A549 (cell line): ENCODE measurements around the gene MGAT5. TPM values are rescaled to one million over a fixed set of nuclear protein-coding genes. Genes with fewer than 3 reads are reported as not detected.

Experiments
- ATAC-seq, 2 experiments: fragments of 200-7000 bp in 1 of 2; fragments of >200 bp in 1 of 2; cut with Nextera tagmentation in 1 of 2; cut with Tn5 transposase in 1 of 2; 3 replicates each; pipeline versions ENCODE4 v1.8.0 to v1.9.1; 2018 to 2020; ENCODE audit warnings: mild to moderate bottlenecking in 1 of 2, moderate library complexity in 1 of 2
- CTCF ChIA-PET: fragments of 300-600 bp; sonication (Branson Sonifier 250); formaldehyde crosslinking; extraction: SDS; loops from one replicate; lab custom pipeline; 2021; ENCODE audit warnings: antibody characterized with exemption, inconsistent platforms; lab: Yijun Ruan, JAX
- POLR2A ChIA-PET: fragments of 350-600 bp; formaldehyde crosslinking; extraction: SDS; loops from one replicate; lab custom pipeline; 2021; ENCODE audit warnings: antibody characterized with exemption, inconsistent platforms; lab: Yijun Ruan, JAX
- DNase-seq, 2 experiments: peaks; one replicate each; pipeline versions ENCODE4 v3.0.0 to v3.0.0-alpha.2; 2011 to 2016; ENCODE audit warnings: low read depth in 1 of 2, low spot score in 1 of 2
- FAIRE-seq: peaks from 2 replicates; lab custom pipeline; 2011; peaks lifted over from hg19 to GRCh38; lab: Jason Lieb, UNC
- H3K27ac ChIP-seq, 2 experiments: fragments of >200 bp; sonication (Bioruptor Twin); formaldehyde crosslinking; 3 replicates each; pipeline ENCODE4 v1.5.1; 2016 to 2017
- H3K4me1 ChIP-seq: fragments of >200 bp; sonication (Bioruptor Twin); formaldehyde crosslinking; 3 replicates; pipeline ENCODE4 v1.6.1; 2016
- H3K4me2 ChIP-seq: fragments of >200 bp; sonication (Bioruptor Twin); formaldehyde crosslinking; 3 replicates; pipeline ENCODE4 v1.6.1; 2016
- H3K4me3 ChIP-seq: fragments of >200 bp; sonication (Bioruptor Twin); formaldehyde crosslinking; 3 replicates; pipeline ENCODE4 v1.5.1; 2016
- H3K9me3 ChIP-seq: fragments of >200 bp; sonication (Bioruptor Twin); formaldehyde crosslinking; 3 replicates; pipeline ENCODE4 v1.6.1; 2016
- BHLHE40 ChIP-seq: IDR thresholded peaks from 2 replicates; pipeline ENCODE4 v1.6.1; 2012; ENCODE audit warnings: low read depth, low read length, inconsistent platforms
- CHD4 ChIP-seq: fragments of 200-600 bp; sonication (generic); IDR thresholded peaks from 2 replicates; pipeline ENCODE4 v1.6.1; 2016; ENCODE audit warnings: antibody characterized with exemption, mild to moderate bottlenecking, borderline replicate concordance
- GATA3 ChIP-seq: IDR thresholded peaks from 2 replicates; pipeline ENCODE4 v1.6.1; 2012; ENCODE audit warnings: borderline replicate concordance
- HOXB5 ChIP-seq: fragments of 250-450 bp; sonication (Bioruptor Pico); IDR thresholded peaks from 2 replicates; pipeline ENCODE4 v1.5.0; 2020; ENCODE audit warnings: mild to moderate bottlenecking, moderate library complexity
- JUNB ChIP-seq: fragments of >200 bp; sonication (Bioruptor Twin); formaldehyde crosslinking; IDR thresholded peaks from 2 replicates; pipeline ENCODE4 v1.6.1; 2016
- KDM1A ChIP-seq: fragments of 200-600 bp; sonication (generic); IDR thresholded peaks from 2 replicates; pipeline ENCODE4 v1.6.1; 2016; ENCODE audit warnings: low read depth, mild to moderate bottlenecking
- MAZ ChIP-seq: fragments of 150-350 bp; IDR thresholded peaks from 2 replicates; pipeline ENCODE4 v1.6.1; 2014; ENCODE audit warnings: antibody characterized with exemption, low read depth, low read length, borderline replicate concordance
- MYC ChIP-seq: IDR thresholded peaks from 2 replicates; pipeline ENCODE4 v1.6.1; 2012; ENCODE audit warnings: mild to moderate bottlenecking, inconsistent platforms, low read length, improper control_type of control experiment, borderline replicate concordance
- NPAS2 ChIP-seq: fragments of 250-450 bp; sonication (Bioruptor Pico); IDR thresholded peaks from 2 replicates; pipeline ENCODE4 v1.8.0; 2022; ENCODE audit warnings: mild to moderate bottlenecking, moderate library complexity, borderline replicate concordance
- PHF8 ChIP-seq: fragments of 200-600 bp; sonication (generic); IDR thresholded peaks from 2 replicates; pipeline ENCODE4 v1.6.1; 2016; ENCODE audit warnings: low read depth, mild to moderate bottlenecking, antibody characterized with exemption, moderate library complexity, borderline replicate concordance
- POLR2A ChIP-seq: IDR thresholded peaks from 2 replicates; pipeline ENCODE4 v1.6.1; 2012; ENCODE audit warnings: mild to moderate bottlenecking, low read length
- POLR2AphosphoS2 ChIP-seq: conservative IDR thresholded peaks from 2 replicates; pipeline ENCODE4 v1.6.1; 2012; ENCODE audit warnings: low read length, improper control_type of control experiment, inconsistent platforms
- RARB ChIP-seq: fragments of 250-450 bp; sonication (Bioruptor Pico); IDR thresholded peaks from 2 replicates; pipeline ENCODE4 v1.8.0; 2021; ENCODE audit warnings: mild to moderate bottlenecking, moderate library complexity
- RFX5 ChIP-seq: fragments of 450-650 bp; IDR thresholded peaks from 2 replicates; pipeline ENCODE4 v1.7.1; 2014; ENCODE audit warnings: antibody characterized with exemption, mild to moderate bottlenecking, moderate library complexity
- TP53 ChIP-seq: fragments of 250-450 bp; sonication (Bioruptor Pico); IDR thresholded peaks from 2 replicates; pipeline ENCODE4 v1.5.0; 2021; ENCODE audit warnings: mild to moderate bottlenecking, moderate library complexity
- ZC3H11A ChIP-seq: fragments of 450-650 bp; IDR thresholded peaks from 2 replicates; pipeline ENCODE4 v1.6.1; 2014; ENCODE audit warnings: antibody characterized with exemption, mild to moderate bottlenecking
- ZFP36 ChIP-seq: fragments of 450-650 bp; IDR thresholded peaks from 2 replicates; pipeline ENCODE4 v1.6.1; 2014; ENCODE audit warnings: borderline replicate concordance; ENCODE audit not compliant: partially characterized antibody
- whole genome bisulfite sequencing: methylation state at CpG from one replicate; pipeline ENCODE4 v1.1.6; 2017; ENCODE audit errors: missing lambda C conversion rate; 5-methylcytosine and 5-hydroxymethylcytosine counted together
- polyA plus RNA-seq, 4 experiments: library from polyadenylated mRNA; depleted of rRNA in 3 of 4; stranded (reverse); fragments of >200 nt; fragmentation: RNase III in 1 of 4; extraction: RNeasy Plus Mini Kit Qiagen cat#74134 plus additional on column Dnase treatment in 1 of 4; gene quantifications; 2 replicates in 3 of 4; 3 replicates in 1 of 4; pipeline ENCODE4 v1.2.3, GENCODE V29; 2011 to 2017
- TF ChIP-seq, protein P1 (sequence below): fragments of 450-650 bp; IDR thresholded peaks from 2 replicates; pipeline ENCODE4 v1.6.1; 2014; ENCODE audit warnings: antibody characterized with exemption
- TF ChIP-seq, protein P2 (sequence below): fragments of 200-600 bp; sonication (generic); IDR thresholded peaks from 2 replicates; pipeline ENCODE4 v1.6.1; 2016; ENCODE audit warnings: antibody characterized with exemption, mild to moderate bottlenecking, moderate library complexity
- TF ChIP-seq, protein P3 (sequence below): IDR thresholded peaks from 2 replicates; pipeline ENCODE4 v1.6.1; 2012
- TF ChIP-seq, protein P4 (sequence below): fragments of 250-450 bp; sonication (Bioruptor Pico); IDR thresholded peaks from 2 replicates; pipeline ENCODE4 v1.5.0; 2020; ENCODE audit warnings: low read depth, mild to moderate bottlenecking, moderate library complexity
- TF ChIP-seq, protein P5 (sequence below): fragments of >200 bp; sonication (Bioruptor Twin); formaldehyde crosslinking; IDR thresholded peaks from 3 replicates; pipeline ENCODE4 v1.5.1; 2016

Gene MGAT5
- polyA plus RNA-seq, 2 of the 4 experiments (the other 2 are of a cell fraction): 13.2 to 17.1 TPM

DNA sequence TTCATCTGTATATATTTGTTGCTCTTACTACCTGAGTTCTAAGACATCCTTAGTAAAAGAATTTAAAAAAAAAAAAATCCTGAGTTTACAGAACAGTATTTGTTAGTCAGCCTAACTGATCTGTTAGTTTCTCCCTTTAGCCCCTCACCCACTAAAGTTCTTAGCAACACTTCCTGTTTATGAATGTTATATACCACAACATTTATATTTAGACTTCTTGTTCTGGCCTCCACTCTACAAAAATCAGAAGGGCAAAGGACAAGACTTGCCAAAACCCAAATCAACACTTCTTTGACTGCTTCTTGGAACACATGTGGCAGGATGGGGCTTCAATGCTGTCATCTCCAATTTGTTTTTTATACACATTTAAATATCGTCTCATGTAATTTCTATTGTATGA lies 71.1 kb downstream of the MGAT5 start:
- DNase-seq: no peak
- 96% methylated on average over 1 of the region's 1 CpG for WGBS
- no peak for FAIRE-seq
- ATAC-seq: no peak
- no peaks in the 10 kb centered on the region for H3K9me3 ChIP-seq
- CTCF ChIA-PET: no interaction called here
- POLR2A ChIA-PET: no interaction called here
- H3K4me2 ChIP-seq: no peak overlapping the region
- TF ChIP-seq RARB (CRISPR knock-in tag) (no peak), RFX5 (no peak), KDM1A (no peak)
- TF ChIP-seq, protein P1, sequence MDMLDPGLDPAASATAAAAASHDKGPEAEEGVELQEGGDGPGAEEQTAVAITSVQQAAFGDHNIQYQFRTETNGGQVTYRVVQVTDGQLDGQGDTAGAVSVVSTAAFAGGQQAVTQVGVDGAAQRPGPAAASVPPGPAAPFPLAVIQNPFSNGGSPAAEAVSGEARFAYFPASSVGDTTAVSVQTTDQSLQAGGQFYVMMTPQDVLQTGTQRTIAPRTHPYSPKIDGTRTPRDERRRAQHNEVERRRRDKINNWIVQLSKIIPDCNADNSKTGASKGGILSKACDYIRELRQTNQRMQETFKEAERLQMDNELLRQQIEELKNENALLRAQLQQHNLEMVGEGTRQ: no peak
- TF ChIP-seq, all 56 proteins: peak for 0
- Histone ChIP-seq H3K27ac (no peak overlapping the region), H3K4me1 (no peaks in the 10 kb centered on the region), H3K4me3 (no peak overlapping the region)

DNA sequence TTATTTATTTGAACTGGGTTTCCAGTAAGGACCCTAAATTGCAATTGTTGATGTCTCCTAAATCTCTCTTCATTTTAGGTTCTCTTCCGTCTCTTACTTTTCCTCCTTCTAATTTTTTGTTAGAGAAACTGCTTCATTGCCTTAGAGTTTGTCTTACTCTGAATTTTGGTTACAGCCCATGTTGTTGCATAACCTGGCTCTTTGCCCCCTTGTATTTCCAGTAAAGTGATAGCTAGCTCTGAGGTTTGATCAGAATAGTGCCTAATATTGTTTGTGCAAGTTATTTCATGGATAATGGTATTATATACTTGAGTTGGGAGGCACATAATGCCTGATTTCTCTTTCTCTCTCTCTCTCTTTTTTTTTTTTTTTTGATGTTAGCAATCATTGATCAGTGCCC lies 71.8 kb downstream of the MGAT5 start:
- H3K4me1 ChIP-seq: no peaks in the 10 kb centered on the region
- no peak for FAIRE-seq
- H3K4me3 ChIP-seq: no peak overlapping the region
- 94% methylated on average over 1 of the region's 1 CpG for WGBS
- DNase-seq: no peak
- H3K4me2 ChIP-seq: no peak overlapping the region
- H3K9me3 ChIP-seq: no peaks in the 10 kb centered on the region
- POLR2A ChIA-PET: no interaction called here
- CTCF ChIA-PET: no interaction called here
- H3K27ac ChIP-seq: no peak overlapping the region
- ATAC-seq: no peak
- TF ChIP-seq MAZ (no peak), HOXB5 (CRISPR knock-in tag) (no peak), CHD4 (no peak), MYC (no peak), ZC3H11A (no peak), JUNB (no peak), TP53 (CRISPR knock-in tag) (no peak), BHLHE40 (no peak), POLR2A (no peak), GATA3 (no peak), NPAS2 (CRISPR knock-in tag) (no peak), POLR2AphosphoS2 (no peak), PHF8 (no peak), RARB (CRISPR knock-in tag) (no peak), ZFP36 (no peak)
- TF ChIP-seq, protein P2, sequence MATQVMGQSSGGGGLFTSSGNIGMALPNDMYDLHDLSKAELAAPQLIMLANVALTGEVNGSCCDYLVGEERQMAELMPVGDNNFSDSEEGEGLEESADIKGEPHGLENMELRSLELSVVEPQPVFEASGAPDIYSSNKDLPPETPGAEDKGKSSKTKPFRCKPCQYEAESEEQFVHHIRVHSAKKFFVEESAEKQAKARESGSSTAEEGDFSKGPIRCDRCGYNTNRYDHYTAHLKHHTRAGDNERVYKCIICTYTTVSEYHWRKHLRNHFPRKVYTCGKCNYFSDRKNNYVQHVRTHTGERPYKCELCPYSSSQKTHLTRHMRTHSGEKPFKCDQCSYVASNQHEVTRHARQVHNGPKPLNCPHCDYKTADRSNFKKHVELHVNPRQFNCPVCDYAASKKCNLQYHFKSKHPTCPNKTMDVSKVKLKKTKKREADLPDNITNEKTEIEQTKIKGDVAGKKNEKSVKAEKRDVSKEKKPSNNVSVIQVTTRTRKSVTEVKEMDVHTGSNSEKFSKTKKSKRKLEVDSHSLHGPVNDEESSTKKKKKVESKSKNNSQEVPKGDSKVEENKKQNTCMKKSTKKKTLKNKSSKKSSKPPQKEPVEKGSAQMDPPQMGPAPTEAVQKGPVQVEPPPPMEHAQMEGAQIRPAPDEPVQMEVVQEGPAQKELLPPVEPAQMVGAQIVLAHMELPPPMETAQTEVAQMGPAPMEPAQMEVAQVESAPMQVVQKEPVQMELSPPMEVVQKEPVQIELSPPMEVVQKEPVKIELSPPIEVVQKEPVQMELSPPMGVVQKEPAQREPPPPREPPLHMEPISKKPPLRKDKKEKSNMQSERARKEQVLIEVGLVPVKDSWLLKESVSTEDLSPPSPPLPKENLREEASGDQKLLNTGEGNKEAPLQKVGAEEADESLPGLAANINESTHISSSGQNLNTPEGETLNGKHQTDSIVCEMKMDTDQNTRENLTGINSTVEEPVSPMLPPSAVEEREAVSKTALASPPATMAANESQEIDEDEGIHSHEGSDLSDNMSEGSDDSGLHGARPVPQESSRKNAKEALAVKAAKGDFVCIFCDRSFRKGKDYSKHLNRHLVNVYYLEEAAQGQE: no peak
- TF ChIP-seq, protein P3, sequence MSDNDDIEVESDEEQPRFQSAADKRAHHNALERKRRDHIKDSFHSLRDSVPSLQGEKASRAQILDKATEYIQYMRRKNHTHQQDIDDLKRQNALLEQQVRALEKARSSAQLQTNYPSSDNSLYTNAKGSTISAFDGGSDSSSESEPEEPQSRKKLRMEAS: no peak
- TF ChIP-seq, protein P4, sequence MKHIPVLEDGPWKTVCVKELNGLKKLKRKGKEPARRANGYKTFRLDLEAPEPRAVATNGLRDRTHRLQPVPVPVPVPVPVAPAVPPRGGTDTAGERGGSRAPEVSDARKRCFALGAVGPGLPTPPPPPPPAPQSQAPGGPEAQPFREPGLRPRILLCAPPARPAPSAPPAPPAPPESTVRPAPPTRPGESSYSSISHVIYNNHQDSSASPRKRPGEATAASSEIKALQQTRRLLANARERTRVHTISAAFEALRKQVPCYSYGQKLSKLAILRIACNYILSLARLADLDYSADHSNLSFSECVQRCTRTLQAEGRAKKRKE: no peak
- TF ChIP-seq, protein P5, sequence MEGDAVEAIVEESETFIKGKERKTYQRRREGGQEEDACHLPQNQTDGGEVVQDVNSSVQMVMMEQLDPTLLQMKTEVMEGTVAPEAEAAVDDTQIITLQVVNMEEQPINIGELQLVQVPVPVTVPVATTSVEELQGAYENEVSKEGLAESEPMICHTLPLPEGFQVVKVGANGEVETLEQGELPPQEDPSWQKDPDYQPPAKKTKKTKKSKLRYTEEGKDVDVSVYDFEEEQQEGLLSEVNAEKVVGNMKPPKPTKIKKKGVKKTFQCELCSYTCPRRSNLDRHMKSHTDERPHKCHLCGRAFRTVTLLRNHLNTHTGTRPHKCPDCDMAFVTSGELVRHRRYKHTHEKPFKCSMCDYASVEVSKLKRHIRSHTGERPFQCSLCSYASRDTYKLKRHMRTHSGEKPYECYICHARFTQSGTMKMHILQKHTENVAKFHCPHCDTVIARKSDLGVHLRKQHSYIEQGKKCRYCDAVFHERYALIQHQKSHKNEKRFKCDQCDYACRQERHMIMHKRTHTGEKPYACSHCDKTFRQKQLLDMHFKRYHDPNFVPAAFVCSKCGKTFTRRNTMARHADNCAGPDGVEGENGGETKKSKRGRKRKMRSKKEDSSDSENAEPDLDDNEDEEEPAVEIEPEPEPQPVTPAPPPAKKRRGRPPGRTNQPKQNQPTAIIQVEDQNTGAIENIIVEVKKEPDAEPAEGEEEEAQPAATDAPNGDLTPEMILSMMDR: no peak
